Lung (tissue), 12 donors: ENCODE data around the gene PTPRU. TPM values are rescaled to one million over a fixed set of nuclear protein-coding genes. Genes with fewer than 3 reads are reported as not detected.

Experiments
- ATAC-seq: fragments of 200-7000 bp; cut with Tn5 transposase; one replicate; pipeline ENCODE4 v1.9.1; 2020; ENCODE audit warnings: moderate number of reproducible peaks; ENCODE audit not compliant: insufficient read depth, low FRiP score
- DNase-seq, 3 donors: peaks; one replicate each; pipeline ENCODE4 v3.0.0-alpha.2; 2013 to 2017
- H3K27ac ChIP-seq, 2 donors: one replicate each; pipeline ENCODE4 v1.5.1; 2013; ENCODE audit warnings: mild to moderate bottlenecking in 2 of 2, moderate library complexity in 2 of 2, control low read depth in 1 of 2, inconsistent platforms in 1 of 2, low read depth in 1 of 2, low read length in 1 of 2
- H3K27me3 ChIP-seq, 3 donors: one replicate each; pipeline ENCODE4 v1.5.1; 2013; ENCODE audit warnings: low read length in 2 of 3; ENCODE audit not compliant: control insufficient read depth in 3 of 3, insufficient read depth in 3 of 3
- H3K36me3 ChIP-seq, 4 donors: one replicate each; pipeline ENCODE4 v1.5.1; 2013; ENCODE audit warnings: low read length in 4 of 4, mild to moderate bottlenecking in 1 of 4, moderate library complexity in 1 of 4; ENCODE audit not compliant: control insufficient read depth in 4 of 4, insufficient read depth in 4 of 4
- H3K4me1 ChIP-seq, 5 donors: one replicate each; pipeline ENCODE4 v1.5.1; 2013; ENCODE audit warnings: low read length in 5 of 5, mild to moderate bottlenecking in 2 of 5, moderate library complexity in 1 of 5; ENCODE audit not compliant: control insufficient read depth in 5 of 5, insufficient read depth in 5 of 5
- H3K4me3 ChIP-seq: one replicate; pipeline ENCODE4 v1.5.1; 2013; ENCODE audit warnings: mild to moderate bottlenecking, control low read depth, moderate library complexity
- H3K9ac ChIP-seq, 2 donors: one replicate each; pipeline ENCODE4 v1.5.1; 2013; ENCODE audit warnings: low read length in 2 of 2, control low read depth in 1 of 2; ENCODE audit not compliant: insufficient read depth in 1 of 2
- H3K9me3 ChIP-seq, 4 donors: one replicate each; pipeline ENCODE4 v1.5.1; 2013; ENCODE audit warnings: low read length in 3 of 4, mild to moderate bottlenecking in 1 of 4, moderate library complexity in 1 of 4; ENCODE audit not compliant: control insufficient read depth in 4 of 4, insufficient read depth in 3 of 4
- CTCF ChIP-seq: IDR thresholded peaks from 2 replicates; pipeline ENCODE4 v1.5.1; 2012; ENCODE audit warnings: mild to moderate bottlenecking; ENCODE audit errors: control extremely low read depth, extremely low read depth
- WGBS, 2 donors: extraction: QIAGEN DNeasy Blood & Tissue Kit; methylation state at CpG; one replicate each; pipeline ENCODE4 v1.1.7; 2013; 5-methylcytosine and 5-hydroxymethylcytosine counted together
- polyA plus RNA-seq, 2 donors: library from polyadenylated mRNA; stranded (reverse); fragments of 200-250 nt; gene quantifications; one replicate each; pipeline ENCODE4 v1.2.1, GENCODE V29; 2013
- total RNA-seq, 2 donors: library from RNA; depleted of rRNA in 1 of 2; stranded (reverse); fragments of >200 nt in 1 of 2; gene quantifications; one replicate each; pipeline ENCODE4 v1.2.1, GENCODE V29; 2014 to 2021
- donor health status: control.
- donor health status: control.
- donor health status: Bipolar disorder and iron deficiency.
- donor health status: healthy.
- donor health status: DM: yes; HTN: yes; CAD: no.

Gene PTPRU
- total and polyA plus RNA-seq, 4 donors, result 22.6 to 55.3 (median 32.9) TPM

GRCh38 chr1:29282924-29283803, 46.8 kb downstream of the PTPRU start:
- WGBS, 2 donors, result 30 to 38% methylated on average over 15 to 16 of the region's 16 CpGs
- no peak overlapping the region for H3K27ac ChIP-seq
- no peaks in the 10 kb centered on the region for H3K27me3 ChIP-seq
- ATAC-seq, result peak; percentile 27
- H3K4me1 ChIP-seq, result peaks cover 0 to 11% (median 4%) of the 10 kb centered on the region in 5 donors
- peaks cover 0 to 8% (median 0%) of the 10 kb centered on the region in 4 donors for H3K36me3 ChIP-seq
- H3K9ac ChIP-seq, result no peak overlapping the region
- H3K9me3 ChIP-seq, result no peaks in the 10 kb centered on the region
- no peak for TF ChIP-seq CTCF
- no peak overlapping the region for H3K4me3 ChIP-seq
- DNase-seq, result peak; percentile 47 to 71 (median 52)

GRCh38 chr1:29283804-29284195, 47.5 kb downstream of the PTPRU start:
- Histone ChIP-seq H3K36me3 (peaks cover 0 to 8% (median 0%) of the 10 kb centered on the region in 4 donors), H3K4me3 (no peak overlapping the region), H3K27me3 (no peaks in the 10 kb centered on the region), H3K9ac (no peak overlapping the region), H3K4me1 (peaks cover 0 to 11% (median 4%) of the 10 kb centered on the region in 5 donors), H3K9me3 (no peaks in the 10 kb centered on the region), H3K27ac (no peak overlapping the region)
- 73 to 80% methylated on average over 10 of the region's 10 CpGs for WGBS, 2 donors
- TF ChIP-seq CTCF, result no peak
- ATAC-seq, result no peak
- no peak for DNase-seq

- Histone ChIP-seq H3K27ac (no peak overlapping the region), H3K9me3 (no peaks in the 10 kb centered on the region), H3K4me1 (peaks cover 0 to 11% (median 4%) of the 10 kb centered on the region in 5 donors), H3K36me3 (peaks cover 0 to 3% (median 0%) of the 10 kb centered on the region in 4 donors), H3K27me3 (no peaks in the 10 kb centered on the region), H3K4me3 (no peak overlapping the region), H3K9ac (no peak overlapping the region)
- no peak for TF ChIP-seq CTCF
- WGBS, 2 donors, result 93 to 96% methylated on average over 8 of the region's 8 CpGs
- DNase-seq (no peak), ATAC-seq (no peak)
Observed at GRCh38 chr1:29284286-29284960, 48.1 kb downstream of the PTPRU start.
